NB4 (cell line): ENCODE measurements around the gene FOXS1.

Experiments used
- MYC ChIP-seq: IDR thresholded peaks from 2 replicates; pipeline ENCODE4 v1.6.1; 2011; ENCODE audit warnings: low read depth, low read length
- POLR2A ChIP-seq: IDR thresholded peaks from 2 replicates; pipeline ENCODE4 v1.6.1; 2011; ENCODE audit warnings: mild to moderate bottlenecking; ENCODE audit not compliant: insufficient read length; ENCODE audit errors: extremely low read depth
- TF ChIP-seq, protein P1 (sequence below): IDR thresholded peaks from 2 replicates; pipeline ENCODE4 v1.6.1; 2011; ENCODE audit warnings: low read depth, low read length
- TF ChIP-seq, protein P2 (sequence below): IDR thresholded peaks from one replicate; pipeline ENCODE4 v1.5.1; 2012; ENCODE audit warnings: low read depth, low read length

GRCh38 chr20:31866221-31866620 lies 20.8 kb upstream of the FOXS1 start:
- TF ChIP-seq POLR2A: no peak
- TF ChIP-seq, protein P1, sequence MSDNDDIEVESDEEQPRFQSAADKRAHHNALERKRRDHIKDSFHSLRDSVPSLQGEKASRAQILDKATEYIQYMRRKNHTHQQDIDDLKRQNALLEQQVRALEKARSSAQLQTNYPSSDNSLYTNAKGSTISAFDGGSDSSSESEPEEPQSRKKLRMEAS: no peak
- TF ChIP-seq, protein P2, sequence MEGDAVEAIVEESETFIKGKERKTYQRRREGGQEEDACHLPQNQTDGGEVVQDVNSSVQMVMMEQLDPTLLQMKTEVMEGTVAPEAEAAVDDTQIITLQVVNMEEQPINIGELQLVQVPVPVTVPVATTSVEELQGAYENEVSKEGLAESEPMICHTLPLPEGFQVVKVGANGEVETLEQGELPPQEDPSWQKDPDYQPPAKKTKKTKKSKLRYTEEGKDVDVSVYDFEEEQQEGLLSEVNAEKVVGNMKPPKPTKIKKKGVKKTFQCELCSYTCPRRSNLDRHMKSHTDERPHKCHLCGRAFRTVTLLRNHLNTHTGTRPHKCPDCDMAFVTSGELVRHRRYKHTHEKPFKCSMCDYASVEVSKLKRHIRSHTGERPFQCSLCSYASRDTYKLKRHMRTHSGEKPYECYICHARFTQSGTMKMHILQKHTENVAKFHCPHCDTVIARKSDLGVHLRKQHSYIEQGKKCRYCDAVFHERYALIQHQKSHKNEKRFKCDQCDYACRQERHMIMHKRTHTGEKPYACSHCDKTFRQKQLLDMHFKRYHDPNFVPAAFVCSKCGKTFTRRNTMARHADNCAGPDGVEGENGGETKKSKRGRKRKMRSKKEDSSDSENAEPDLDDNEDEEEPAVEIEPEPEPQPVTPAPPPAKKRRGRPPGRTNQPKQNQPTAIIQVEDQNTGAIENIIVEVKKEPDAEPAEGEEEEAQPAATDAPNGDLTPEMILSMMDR: no peak
- no peak for TF ChIP-seq MYC
